HG02885 (cell line): ENCODE results near the gene MRPS16.
A peak's percentile ranks its signal among the peaks of the same experiment; 100 is the strongest.
"Not testable (repeated sequence)": the region's sequence is repeated elsewhere in the genome, so short reads cannot be mapped to it uniquely, and the experiment has no call there.

Experiments
- ATAC-seq: cut with Tn5 transposase; IDR thresholded peaks from one replicate; pipeline ENCODE4 v1.9.1; 2021; ENCODE audit warnings: mild to moderate bottlenecking; ENCODE audit not compliant: unreplicated experiment, poor library complexity

The MRPS16 gene

GRCh38 chr10:73252445-73253224 lies at the start of gene MRPS16:
MRPS16 (minus strand) TSS chr10:73252644; CDS start chr10:73252482, 162 bp downstream.
- ATAC-seq: peak; percentile 86

- ATAC-seq: no peak
Measured at GRCh38 chr10:73296946-73297345, 44.5 kb upstream of the MRPS16 start.

GRCh38 chr10:73293461-73293860 lies 41.0 kb upstream of the MRPS16 start:
- no peak for ATAC-seq

DNA sequence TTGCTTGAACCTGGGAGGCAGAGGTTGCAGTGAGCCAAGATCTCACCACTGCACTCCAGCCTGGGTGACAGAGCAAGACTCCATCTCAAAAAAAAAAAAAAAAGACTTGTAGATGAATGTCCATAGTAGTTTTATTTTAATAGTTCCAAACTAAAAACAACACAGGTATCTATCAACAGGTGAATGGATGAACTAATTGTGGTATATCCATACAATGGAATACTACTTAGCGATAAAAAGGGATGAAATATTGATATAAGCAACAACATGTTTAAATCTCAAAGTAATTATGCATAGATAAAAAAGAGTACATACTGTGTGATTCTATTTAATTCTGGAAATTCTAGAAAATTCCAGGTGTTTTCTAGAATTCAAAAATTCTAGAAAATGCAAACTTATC lies 37.5 kb upstream of the MRPS16 start:
- ATAC-seq: no peak

DNA sequence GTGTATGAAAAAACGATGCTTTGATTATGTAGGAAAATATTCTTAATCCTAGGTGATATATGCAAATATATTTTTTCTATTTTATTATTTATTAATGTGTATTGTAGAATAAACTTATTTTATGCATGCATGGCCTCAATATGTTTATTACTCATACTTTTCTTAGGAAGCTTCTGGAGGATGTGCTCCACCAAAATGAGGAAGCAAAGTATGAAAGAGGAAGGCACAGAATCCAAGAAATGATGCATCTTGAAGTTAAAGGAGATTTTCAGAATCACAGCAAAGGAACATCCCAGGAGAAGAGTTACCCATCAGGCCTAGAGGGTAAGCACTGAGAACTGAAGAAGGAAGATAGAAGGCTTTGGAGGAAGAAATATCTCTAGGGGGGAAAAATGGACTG lies 35.0 kb upstream of the MRPS16 start:
- ATAC-seq: no peak

DNA sequence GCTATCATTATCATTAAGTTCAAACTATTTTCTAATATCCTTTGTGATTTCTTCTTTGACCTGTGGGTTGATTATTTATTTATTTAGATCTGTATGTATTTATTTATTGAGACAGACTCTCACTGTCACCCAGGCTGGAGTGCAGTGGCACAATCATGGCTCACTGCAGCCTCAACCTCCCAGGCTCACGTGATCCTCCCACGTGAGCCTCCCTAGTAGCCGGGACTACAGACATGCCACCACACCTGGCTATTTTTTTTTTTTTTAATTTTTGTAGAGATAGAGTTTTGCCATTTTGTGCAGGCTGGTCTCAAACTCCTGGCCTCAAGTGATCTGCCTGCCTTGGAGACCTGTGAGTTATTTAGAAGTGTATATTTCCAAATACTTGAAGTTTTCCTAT lies 28.7 kb upstream of the MRPS16 start:
- no peak for ATAC-seq

DNA sequence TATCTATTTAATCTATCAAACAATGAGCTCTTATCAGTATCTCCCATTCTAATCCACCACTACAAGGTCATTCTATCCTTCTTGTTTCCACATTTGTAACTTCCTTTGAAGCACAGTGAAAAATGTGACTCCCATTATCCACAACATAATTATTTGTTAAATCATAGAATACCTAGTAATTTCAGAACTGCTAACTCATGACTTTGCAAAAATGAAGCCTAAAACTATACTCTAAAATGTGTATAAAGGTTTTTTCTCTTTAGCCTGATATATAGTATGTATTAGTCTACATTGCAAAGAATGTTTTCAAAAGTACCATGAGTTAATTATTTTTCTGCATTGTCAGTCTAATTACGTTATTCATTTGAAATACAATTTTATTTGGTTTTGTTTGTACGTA lies 12.0 kb upstream of the MRPS16 start:
- ATAC-seq: no peak

DNA sequence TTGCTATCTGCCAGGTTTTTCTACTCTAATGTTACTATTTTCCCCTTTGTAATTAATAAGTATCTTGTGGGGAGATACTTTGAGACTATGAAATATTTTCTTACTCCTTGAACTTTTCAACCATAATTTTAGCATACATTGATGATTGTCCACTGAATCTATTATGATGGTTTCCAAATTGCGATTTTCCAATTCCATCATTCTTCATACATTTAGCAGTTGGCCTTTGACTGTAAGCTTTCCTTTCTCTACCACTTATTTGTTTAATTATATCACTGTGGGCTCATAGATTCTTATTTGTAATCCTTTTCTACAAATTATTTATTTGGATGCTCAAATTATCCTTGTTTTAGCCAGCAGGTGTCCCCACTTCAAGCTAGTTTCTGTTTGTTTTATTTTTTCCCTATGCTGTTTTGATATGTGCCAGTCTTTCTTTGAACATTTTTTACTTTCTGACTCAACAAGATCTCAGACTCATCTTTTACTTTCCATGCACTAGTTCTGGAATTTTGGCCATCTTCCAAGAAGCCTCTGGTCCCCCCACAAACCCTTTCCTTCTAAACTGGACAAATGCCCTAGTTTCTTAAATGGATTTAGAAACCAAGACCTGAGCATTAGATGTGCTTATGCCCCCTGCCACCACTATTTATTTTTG lies 11.4 kb upstream of the MRPS16 start:
- ATAC-seq: no peak

DNA sequence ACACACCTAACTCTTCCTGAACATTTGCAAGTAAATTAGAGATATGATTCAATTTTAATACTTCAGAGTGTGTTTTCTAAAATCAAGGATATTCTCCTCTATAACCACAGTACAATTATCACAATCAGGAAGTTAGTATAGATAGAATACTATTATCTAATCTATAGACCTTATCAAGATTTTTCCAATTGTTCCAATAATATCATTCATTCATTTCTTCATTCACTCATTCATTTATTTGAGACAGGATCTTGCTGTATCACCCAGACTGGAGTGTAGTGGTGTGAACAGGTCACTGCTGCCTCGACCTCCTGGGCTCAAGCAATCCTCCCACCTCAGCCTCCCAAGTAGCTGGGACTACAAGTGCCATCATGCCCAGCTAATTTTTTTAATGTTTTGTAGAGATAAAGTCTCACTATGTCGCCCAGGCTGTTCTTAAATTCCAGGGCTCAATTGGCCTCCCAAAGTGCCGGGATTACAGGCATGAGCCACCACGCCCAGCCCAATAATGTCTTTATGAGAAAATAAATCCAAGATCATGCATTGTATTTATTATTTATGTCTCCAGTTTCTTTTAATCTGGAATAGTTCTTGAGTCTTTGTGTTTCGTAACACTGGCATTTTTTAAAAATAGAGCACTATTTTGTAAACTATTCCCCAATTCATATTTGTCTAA lies 10.6 kb upstream of the MRPS16 start:
- ATAC-seq: no peak

DNA sequence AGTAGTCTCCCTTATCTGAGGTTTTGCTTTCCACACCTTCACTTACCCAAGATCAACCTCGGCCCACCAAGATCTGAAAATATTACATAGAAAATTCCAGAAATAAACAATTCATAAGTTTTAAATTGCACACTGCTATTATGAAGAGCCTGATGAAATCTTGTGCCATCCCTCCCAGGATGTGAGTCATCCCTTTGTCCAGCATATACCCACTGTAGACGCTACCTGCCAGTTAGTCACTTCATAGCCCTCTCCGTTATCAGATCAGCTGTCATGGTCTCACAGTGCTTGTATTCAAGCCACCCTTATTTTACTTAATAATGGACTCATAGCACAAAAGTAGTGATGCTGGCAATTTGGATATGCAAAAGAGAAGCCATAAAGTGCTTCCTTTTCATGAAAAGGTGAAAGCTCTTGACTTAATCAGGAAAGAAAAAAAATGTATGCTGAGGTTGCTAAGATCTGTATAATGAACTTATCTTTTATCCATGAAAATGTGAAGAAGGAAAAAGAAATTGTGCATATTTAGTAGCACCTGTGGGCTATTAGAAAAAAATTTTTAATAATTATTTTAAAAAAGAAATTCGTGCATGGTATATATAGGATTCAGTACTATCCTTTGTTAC lies 9.8 kb upstream of the MRPS16 start:
- no peak for ATAC-seq

GRCh38 chr10:73261362-73261995 lies 9.0 kb upstream of the MRPS16 start:
- no peak for ATAC-seq

- not testable (repeated sequence) for ATAC-seq
Measured at GRCh38 chr10:73258612-73259011, 6.2 kb upstream of the MRPS16 start.

- ATAC-seq: no peak
Measured at GRCh38 chr10:73253225-73253555, 746 bp upstream of the MRPS16 start.

- ATAC-seq: no peak
Measured at GRCh38 chr10:73251683-73252444, 580 bp downstream of the MRPS16 start.

GRCh38 chr10:73248259-73248724 lies 4.2 kb downstream of the MRPS16 start:
- ATAC-seq: no peak

- ATAC-seq: no peak
Measured at GRCh38 chr10:73247509-73248258, 4.8 kb downstream of the MRPS16 start.

DNA sequence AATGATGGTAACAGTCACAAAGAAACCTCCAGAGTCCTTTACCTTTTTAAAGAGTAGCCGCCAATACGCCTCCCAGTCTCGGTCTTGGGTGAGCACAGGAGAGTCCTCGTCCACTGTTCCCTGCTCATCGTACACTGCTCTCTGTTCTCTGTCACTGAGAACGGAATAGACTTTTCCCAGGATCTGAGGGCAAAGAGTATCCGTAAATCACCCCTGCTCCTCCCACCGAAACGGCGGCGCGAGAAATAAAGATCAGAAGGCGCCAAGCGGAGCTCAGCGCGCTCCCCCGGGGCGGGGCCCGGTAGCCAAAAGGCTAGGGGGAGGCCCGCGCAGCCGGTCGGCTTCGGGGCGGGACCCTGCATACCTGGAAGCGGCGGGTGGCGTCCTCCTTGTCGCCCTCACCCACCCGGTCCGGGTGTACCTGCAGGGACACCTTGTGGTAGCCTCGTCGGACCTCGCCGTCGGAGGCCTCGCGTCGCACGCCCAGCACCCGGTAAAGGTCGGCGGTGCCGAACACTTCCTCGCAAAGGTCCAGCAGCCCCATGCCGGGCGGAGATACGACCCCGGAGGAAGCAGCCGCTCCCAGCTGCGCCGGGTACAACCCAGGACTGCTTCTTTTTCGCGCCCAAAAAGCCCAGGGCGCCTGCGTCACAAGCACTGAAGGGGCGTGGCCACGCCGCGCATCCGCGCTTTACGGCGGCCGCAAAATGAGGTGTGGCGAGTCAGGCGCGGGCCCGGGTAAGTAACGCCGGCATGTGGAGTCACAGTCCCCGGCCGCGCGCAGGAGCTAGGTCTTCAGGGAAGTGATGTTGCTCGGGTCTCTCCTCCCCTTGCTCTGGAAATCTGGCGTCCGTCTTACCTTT lies 5.6 kb downstream of the MRPS16 start, which contains the start of gene DNAJC9:
Gene DNAJC9, minus strand, starts transcription at position 610 of the 863 bp plus-strand sequence. Its CDS starts 66 bp downstream, at position 544.
- peak; percentile 86 for ATAC-seq

DNA sequence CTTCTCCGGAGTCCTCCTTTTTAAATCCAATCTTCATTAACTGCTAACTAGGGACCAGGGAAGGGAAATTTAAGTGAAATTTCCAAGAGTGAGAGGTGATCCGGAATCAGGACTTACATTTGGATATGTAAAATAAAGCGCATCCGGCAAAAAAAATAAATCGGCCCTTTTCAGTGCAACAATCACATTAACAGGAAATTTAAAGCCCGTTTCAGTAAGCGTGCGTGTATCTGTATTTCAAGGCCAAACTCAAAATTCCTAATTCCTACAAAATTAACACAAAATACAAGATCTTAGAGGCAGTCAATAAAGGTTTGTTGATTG lies 6.2 kb downstream of the MRPS16 start:
- ATAC-seq: no peak
